ENCODE data around the gene COX6A1. TPM values are rescaled to one million over a fixed set of nuclear protein-coding genes. Genes with fewer than 3 reads are reported as not detected.

The COX6A1 gene
- total and polyA plus RNA-seq, 2 of the 13 experiments (the other 11 are each of a cell fraction or from before 2014, with no cell fraction given) = 542 to 673 TPM

- TF ChIP-seq CHD4 (IDR thresholded peaks at IDR 0.05; ENCODE audit: borderline replicate concordance, low read length) = no peak
- peak; percentile 84 for TF ChIP-seq ZNF329 (CRISPR knock-in tag; IDR thresholded peaks at IDR 0.05; ENCODE audit: low read depth)
- TF ChIP-seq ZNF841 (CRISPR knock-in tag; IDR thresholded peaks at IDR 0.05; ENCODE audit: borderline replicate concordance) = no peak
- TF ChIP-seq HBP1 (CRISPR knock-in tag; IDR thresholded peaks at IDR 0.05; ENCODE audit: low read depth) = no peak; the same call in 1 of the 2 replicates
- TF ChIP-seq ZSCAN21 (CRISPR knock-in tag; IDR thresholded peaks at IDR 0.05; ENCODE audit: borderline replicate concordance) = no peak; the same call in 1 of the 2 replicates
- TF ChIP-seq GLMP (CRISPR knock-in tag; IDR thresholded peaks at IDR 0.05; ENCODE audit: borderline replicate concordance) = no peak
- TF ChIP-seq ZNF740 (CRISPR knock-in tag; IDR thresholded peaks at IDR 0.05) = no peak
- TF ChIP-seq SIX4 (CRISPR knock-in tag; IDR thresholded peaks at IDR 0.05) = no peak
- TF ChIP-seq NR3C1 (CRISPR knock-in tag; IDR thresholded peaks at IDR 0.05) = no peak
- TF ChIP-seq ZNF33B (CRISPR knock-in tag; IDR thresholded peaks at IDR 0.05) = peak; percentile 77; the same call in 1 of the 2 replicates
- peak; percentile 48; the same call in 1 of the 2 replicates for TF ChIP-seq ZNF609 (CRISPR knock-in tag; IDR thresholded peaks at IDR 0.05; ENCODE audit: borderline replicate concordance)
- peak; percentile 84 for TF ChIP-seq ZFY (CRISPR knock-in tag; IDR thresholded peaks at IDR 0.05)
- TF ChIP-seq ZMYM4 (CRISPR knock-in tag; IDR thresholded peaks at IDR 0.05) = peak; percentile 93
- TF ChIP-seq ZNF354B (CRISPR knock-in tag; IDR thresholded peaks at IDR 0.05) = 0 out of 2 replicates have a peak, but pooled peaks have one; percentile 13
- peak; percentile 68; the same call in 1 of the 2 replicates for TF ChIP-seq ZSCAN31 (CRISPR knock-in tag; IDR thresholded peaks at IDR 0.05; ENCODE audit: low read depth)
- no peak for TF ChIP-seq ZNF234 (CRISPR knock-in tag; conservative IDR thresholded peaks at IDR 0.05)
- TF ChIP-seq AFF4 (CRISPR knock-in tag; IDR thresholded peaks at IDR 0.05) = no peak
- no peak for TF ChIP-seq SALL2 (CRISPR knock-in tag; IDR thresholded peaks at IDR 0.05)
Measured at GRCh38 chr12:120469450-120470149, 31.7 kb downstream of the COX6A1 start, which contains the start of gene SRSF9 (continued).

Data from HepG2 (cell line).